Stimulated activated CD8-positive, alpha-beta memory T cell treated with anti-CD3 and anti-CD28 coated beads, Interleukin-15, amount 100 ng/mL, for 1 hour (primary cell): ENCODE results near the gene CCDC8.
"Not testable (repeated sequence)": the region's sequence is repeated elsewhere in the genome, so short reads cannot be mapped to it uniquely, and the experiment has no call there.

Experiments
- DNase-seq: peaks from one replicate; pipeline ENCODE4 v3.0.0-alpha.2; 2020; ENCODE audit warnings: low read depth

Gene CCDC8

DNA sequence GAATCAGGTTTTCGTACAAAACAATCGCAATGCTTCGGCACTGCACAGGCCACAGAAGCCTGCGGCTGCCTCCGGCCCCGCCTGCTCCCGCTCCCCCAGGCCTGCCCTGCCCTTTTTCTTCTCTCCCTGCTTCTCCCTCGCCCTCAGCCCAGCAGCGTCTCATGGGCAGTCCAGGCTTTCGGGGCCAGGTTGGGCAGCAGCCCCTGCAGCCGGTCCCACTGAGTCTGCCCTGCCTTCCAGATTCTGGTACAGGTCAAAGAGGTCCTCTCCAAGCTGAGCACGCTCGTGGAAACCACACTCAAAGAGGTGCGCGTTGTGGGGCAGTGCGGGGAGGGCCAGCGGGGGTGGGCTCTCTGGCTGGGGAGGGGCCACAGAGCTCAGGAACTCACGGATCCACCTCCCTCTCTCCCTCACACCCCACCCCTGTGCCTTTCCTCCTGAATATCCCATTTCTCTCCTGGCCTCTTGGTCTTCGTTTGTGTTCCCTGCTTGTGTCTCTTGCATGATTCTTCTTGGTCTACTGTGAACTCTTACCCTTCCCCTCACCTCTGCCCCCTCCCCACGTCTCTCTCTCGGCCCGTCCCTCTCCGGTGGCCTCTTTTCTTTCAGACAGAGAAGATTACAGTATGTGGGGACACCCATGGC lies 30.1 kb downstream of the CCDC8 start:
- DNase-seq: no peak

DNA sequence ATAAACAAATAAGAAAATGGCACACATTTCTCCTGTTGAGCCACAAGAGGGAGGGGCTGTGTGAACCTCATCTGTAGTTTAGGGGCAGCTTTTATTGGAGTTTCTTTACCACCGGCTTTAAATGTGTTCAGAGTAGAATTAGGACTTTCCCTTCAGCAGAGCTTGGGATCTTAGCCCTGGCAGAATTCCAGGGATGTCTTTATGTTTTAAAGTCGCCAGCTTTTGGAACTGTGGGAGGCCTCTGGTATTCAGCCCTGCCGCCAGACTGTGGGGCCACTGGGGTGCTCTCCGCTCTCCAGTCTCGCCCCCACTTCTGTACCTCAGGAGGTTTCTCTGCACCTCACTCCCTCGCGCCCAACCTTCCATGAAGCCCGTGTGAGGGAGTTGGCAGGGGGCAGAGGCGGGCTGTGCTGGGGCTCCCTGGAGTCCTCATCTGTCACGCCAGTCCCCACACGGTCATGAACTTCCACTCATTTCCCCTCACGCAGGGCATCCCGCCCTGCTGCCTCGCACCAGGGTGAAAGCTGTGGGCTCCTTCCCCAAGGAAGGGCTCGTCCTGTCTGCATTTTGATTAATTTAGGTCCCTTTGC lies 31.5 kb downstream of the CCDC8 start:
- no peak for DNase-seq

DNA sequence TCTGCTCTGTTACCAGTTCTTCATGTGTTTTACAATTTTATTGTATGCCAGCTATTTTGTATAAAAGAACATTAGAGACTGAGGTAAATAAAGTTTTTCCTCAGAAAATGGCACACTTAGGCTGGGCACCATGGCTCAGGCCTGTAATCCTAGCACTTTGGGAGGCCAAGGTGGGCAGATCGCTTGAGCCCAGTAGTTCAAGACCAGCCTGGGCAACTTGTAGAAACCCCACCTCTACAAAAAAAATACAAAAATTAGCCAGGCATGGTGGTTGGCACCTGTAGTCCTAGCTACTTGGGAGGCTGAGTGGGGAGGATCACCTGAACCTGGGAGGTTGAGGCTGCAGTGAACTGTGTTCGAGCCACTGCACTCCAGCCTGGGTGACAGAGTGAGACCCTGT lies 32.0 kb downstream of the CCDC8 start:
- no peak for DNase-seq

DNA sequence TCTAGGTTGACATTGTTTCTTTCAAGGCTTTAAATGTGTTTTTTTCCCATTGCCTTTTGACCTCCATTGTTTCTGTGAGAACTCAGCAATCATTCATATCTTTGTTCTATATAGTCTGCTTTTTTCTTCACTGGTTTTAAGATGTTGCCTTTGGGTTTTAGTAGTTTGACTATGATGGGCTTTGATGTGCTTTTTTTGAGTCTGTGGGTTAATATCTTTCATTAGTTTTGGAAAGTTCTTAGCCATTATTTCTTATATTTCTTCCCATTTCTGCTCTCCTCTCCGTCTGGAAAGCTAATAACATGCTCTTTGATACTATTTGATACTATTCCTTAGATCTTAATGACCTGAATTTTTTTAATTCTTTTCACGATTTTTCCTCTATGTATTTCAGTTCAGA lies 32.7 kb downstream of the CCDC8 start:
- no peak for DNase-seq

DNA sequence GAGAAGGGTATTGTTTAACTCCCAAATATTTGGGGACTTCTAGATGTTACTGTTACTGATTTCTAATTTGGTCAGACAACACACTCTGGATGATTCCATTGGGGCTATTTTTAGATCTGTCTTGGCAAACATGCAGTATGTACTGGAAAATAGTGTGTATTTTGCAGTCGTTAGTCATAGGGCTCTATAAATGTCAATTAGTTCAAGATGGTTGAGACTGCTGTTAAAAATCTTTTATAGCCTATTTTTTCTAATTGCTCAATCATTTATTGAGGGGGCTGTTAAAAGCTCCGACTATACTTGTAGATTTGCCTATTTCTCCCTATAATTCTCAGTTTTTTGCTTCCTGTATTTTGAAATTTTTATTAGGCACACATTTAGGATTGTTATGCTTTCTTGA lies 35.1 kb downstream of the CCDC8 start:
- no peak for DNase-seq

DNA sequence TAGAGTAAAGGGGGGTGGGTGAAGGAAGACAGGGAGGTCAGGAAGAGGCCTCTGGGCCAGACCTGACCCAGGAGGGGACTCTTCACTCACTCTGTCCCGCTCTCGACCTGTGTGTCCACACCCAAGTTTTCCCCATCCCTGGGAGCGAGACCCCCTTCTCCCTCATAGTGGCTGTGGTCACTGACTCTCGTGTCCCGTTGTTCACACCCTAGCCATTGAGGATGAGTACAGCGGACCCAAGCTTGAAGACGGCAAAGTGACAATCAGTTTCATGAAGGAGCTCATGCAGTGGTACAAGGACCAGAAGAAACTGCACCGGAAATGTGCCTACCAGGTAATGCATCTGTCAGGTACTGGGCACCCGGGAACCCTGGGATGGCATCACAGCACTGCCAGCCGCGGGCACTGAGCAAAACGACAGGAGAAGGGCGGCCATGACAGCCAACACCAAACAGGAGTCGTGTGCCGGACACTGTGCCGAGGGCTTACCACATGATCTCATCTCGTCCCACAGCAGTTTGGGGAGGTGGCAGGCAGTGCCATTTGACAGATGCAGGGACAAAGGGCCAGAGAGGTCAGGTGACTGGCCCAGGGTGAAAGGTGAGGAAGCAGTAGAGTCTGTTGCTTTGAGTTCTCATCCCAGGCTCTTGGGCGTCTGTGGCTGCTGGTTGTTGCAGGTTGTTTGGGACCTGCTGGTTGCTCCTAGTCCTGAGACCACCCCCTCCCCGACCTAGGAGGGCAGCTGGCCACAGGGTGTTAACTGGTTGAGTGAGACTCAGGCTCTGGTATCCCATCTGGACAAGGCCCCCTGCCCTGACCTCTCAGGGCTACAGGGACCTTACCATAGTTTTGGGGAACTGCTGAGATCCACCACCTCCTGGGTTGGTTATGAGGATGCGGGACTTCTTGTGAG lies 36.9 kb downstream of the CCDC8 start:
- no peak for DNase-seq

DNA sequence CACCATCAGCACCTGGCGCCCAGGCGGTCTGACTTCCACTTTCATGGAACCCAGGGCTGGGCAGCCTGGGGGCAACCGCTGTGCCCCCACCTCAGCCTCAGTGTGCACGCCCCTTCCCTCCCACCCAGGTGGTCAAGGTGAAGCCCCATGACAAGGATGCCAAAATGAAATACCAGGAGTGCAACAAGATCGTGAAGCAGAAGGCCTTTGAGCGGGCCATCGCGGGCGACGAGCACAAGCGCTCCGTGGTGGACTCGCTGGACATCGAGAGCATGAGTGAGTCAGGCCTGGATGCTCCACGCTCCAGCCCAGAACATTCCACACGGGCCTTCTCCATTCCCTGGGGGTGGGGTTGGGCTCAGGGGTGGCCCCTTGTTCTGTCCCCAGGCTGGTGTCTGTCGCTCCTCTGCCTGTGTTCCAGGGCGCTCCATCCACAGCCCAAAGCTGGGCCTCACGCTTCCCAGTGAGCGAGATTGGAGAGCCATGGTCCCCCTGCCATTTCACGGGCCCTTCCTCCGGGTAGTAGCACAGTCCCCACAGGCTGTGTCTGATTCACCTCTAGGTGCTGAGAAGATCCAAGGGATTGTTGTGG lies 37.8 kb downstream of the CCDC8 start:
- not testable (repeated sequence) for DNase-seq

DNA sequence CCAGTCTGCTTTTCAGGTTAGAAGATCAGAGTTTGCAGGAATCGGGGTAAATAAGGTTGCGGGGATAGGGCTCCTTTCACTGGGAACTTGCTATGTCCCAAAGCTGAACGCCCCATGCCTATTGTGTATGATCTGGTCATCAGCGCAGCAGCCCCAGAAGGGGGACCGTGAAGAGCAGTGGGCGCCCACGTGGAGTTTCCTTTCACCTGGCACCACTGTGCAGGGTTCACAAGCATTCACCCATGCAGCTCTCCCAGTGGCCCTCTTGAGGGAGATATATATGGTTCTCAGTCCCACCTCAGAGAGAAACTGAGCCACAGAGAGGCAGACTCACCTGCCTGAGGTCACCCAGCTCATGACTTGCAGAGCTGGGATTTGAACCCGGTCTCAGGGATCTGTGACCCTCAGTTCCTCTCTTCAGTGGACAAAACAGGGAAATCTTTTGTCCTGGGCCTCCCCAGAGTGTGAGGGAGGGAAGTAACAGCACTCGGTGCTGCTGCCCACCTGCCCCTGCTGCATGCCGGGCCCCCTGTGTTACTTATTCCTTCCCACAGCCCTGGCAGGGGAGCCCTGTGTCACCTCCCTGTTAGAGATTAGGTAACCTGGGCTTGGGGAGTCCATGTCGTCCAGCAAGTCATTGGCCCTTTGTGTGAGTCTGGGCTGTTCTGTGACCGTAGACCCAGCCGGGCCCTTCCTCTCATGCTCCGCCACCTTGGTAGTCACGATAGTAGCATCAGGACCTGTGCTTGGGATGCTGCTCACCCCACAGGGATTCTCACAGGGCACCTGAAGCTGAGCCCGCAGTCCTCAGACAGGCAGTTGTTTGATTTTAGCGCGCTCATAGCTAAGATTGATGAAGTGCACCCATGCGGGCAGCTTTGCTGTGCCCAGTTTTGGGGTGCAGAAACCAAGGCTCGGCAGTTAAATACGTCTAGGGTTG lies 38.6 kb downstream of the CCDC8 start:
- no peak for DNase-seq

DNA sequence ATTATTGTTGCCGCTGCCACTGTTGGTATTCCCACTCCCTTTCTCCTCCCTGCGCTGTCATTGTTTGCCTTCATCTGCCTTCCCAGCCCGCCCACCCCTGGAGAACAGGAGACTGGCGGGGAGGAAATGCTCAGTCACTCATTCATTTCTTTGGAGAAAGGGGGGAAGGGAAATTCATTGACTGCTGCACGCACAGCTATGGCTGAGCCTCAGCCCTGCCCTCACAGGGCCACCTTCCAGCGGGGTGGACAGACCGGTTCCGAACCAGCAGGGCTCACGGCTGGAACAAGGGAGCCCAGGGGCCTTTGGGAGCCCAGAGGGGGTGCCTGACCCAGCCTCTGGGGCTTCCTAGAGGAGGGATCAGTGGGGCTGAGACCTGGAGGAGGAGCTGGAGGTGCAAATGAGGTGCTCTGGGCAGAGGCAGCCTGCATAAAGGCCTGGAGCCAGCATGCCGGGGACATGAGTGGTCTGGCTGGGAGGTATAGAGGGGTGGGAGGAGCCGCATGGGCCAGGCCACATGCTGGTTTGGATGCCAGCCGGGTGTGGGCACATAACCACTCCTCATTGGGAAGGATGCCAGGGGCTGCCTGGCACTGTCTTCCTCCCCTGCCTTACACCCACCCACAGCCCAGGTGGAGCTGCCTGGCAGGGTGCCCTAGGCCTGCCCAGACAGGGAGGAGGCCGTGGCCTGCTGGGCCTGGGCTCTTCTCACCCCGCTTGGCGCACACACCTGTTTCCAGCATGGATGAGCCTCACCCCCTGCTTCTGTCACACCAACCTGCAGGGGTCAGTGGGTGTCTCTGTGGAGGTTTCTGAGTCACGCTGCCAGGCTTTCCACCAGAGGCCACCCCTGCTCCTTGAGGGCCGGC lies 39.6 kb downstream of the CCDC8 start:
- DNase-seq: no peak

DNA sequence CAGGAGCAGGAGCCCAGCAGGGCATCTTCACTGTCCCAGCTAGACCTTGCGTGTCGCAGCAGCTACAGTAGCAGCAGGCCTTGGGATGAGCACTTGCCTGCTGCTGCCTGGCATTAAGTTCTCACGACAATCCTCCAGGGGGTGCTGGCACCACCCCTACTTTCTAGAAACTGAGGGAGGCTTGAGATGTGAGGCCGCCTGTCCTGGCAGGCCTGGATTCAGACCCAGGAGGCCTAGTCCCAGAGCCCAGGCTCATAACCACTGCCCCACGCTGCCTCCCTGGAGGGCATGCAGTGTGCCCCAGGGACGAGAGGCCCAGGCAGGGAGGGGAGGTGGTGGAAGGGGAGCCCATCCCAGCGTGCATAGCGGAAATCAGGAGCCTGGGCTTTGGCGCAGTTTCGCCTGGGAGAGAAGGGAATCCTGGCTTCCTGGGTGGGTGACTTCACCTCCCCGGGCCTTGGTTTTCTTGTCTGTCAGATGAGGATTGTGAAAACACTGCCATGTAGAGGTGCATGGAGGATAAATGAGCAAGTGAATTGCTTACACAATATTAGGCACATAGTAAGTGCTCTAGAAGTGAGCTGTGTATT lies 40.4 kb downstream of the CCDC8 start:
- no peak for DNase-seq

DNA sequence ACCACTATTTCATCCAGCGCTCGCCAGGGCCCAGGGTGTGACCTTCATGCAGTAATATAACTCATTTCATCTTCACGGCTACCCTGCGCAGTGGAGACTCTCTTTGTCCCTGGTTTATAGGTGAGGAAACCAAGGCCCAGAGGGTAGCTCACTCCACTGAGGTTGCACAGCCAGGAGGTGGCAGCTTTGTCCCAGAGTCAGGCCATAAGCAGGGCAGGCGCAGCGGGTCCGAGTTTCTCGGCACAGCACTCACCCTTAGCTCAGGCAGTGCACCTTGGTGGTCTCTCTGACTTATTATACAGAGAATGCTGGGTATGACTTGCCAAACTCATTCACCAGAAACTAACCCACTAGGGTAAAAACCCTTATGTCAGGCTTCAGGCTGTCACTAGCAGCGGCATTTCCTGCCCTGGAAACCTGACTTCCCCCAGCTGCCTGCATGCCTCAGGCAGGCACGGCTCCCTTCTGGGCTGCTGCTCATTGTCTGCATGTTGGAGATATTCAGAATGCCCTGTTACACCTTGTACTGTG lies 41.9 kb downstream of the CCDC8 start:
- DNase-seq: no peak

DNA sequence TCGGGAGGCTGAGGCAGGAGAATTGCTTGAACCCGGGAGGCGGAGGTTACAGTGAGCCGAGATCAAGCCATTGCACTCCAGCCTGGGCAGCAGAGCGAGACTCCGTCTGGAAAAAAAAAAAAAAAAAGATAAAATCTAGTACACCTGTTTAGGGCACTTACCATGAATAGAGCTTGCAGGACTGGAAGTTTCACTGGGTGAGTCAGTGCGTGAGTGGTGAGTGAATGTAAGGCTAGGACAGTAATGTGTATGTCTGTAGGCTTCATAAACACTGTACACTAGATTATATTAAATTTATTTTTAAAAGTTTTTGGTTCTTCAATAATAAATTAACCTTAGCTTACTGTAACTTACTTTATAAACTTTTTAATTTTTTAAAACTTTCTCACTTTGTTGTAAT lies 43.5 kb downstream of the CCDC8 start:
- no peak for DNase-seq

DNA sequence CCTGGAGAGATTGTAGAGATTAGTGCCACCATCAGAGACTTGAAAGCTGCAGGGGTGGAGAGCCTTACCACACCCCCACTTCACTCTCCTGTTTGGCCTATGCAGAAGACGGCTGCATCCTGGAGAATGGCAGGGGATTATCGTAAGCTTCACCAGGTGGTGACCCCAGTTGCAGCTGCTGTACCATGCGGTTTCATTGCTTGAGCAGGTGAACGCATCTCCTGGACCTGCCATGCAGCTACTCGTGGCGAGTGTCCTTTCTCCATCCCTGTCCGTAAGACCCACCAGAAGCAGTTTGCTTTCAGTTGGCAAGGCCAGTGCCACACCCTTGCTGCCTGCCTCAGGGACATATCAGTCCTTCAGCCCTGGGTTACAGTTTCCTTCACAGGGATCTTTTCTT lies 45.2 kb downstream of the CCDC8 start:
- no peak for DNase-seq

DNA sequence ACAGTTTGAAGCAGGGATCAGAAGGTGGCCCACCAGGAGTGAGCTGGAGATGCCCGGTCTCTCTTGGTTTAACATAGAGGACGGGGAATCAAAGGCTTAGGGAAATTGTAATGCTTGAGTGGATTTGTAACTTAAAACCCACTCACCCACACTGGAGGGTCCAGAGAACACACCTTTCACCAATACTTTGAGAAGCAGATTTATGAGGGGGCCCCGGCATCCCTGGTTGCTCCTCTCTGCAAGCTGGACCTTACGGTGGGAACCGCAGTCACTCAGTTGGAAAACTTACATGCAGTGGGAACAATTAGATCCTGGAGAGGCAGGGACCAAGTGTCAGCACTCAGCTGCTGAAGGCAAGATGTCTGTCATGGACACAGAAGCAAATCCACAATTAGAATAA lies 45.9 kb downstream of the CCDC8 start:
- no peak for DNase-seq

DNA sequence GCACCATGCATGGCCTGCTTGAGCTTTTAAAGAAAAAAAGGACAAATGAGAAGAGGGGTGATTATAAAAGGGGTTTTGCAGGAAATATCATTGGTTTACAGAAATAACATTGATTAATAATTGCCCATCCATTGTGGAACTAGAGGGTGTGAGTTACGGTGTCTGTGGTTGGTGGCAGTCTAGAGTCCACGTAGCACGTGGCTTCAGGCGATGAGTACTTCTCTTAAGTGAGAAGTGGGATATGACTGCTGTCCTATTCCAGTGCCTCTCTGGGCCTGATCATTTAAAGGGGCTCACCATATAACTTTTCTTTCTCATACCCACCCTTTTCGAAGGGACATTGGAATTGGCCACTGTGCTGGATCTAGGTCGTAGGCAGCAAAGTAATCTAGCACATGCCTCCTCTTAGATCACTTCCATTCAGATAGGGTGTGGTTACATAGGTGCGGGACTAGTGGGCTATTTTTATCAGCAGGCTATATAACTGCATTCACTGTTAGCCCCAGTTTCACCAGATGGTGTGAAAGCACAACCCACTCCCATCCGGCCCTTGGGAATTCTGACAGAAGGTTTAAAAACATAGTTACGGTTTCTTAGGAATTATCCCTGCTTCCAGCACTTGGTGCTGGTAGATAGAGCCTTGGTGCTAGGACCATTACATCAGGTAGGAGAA lies 46.6 kb downstream of the CCDC8 start:
- DNase-seq: no peak

DNA sequence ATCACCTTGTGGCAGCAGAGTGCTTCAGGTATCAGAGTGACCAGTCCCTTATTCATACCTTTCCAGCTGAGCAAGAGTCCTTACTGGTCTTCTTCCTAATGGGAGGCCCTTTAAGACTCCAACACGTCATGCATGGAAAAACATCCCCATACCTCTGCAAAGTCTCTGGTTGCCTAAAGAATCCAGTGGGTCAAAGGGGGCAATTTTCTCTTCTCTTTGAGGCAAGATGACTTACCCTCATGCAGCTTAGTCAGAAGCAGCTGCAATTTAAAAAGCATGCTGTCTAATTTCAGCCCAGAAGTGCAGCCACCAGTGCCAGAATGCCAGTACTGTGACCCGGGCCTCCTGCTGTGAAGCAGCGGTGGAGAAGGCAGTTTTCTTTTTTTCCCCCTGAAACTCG lies 47.8 kb downstream of the CCDC8 start:
- no peak for DNase-seq

DNA sequence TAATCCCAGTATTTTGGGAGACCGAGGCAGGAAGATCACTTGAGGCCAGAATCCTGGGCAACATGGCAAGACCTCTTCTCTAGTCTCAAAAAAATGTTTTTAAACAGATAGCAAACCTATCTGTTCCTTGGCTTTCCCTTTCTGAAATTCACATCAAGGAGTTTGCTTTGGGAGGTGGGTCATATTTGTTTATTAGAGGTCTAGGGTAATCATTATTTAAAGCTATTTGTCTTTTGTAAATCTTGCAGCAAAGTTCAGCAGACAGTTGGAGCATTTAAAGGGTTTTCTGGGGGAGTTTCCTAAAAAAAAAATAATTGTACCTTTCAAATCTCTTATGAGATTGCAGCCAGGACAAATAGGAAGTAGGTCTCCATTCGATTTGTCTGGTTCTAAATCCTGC lies 49.0 kb downstream of the CCDC8 start:
- no peak for DNase-seq

DNA sequence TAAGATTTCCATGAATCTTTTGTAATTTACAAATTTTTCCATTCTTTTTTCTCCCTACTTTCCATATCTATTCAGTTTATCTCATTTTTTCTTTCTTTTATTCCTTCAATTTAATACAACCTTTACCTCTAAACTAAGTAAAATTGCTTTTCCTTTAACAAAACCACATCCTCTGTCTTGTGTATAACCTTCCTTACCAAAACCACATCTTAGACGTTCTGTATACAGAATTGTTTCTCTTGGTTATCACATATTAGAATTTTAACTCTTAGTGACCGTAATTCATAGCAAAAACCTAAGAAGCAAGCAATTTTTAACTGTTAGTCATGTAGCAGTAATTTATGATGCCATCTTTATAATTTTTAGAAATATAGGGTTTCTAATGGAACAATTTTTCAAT lies 51.4 kb downstream of the CCDC8 start:
- no peak for DNase-seq
